Measurements from ENCODE around the gene LRRC53.

The LRRC53 gene

DNA sequence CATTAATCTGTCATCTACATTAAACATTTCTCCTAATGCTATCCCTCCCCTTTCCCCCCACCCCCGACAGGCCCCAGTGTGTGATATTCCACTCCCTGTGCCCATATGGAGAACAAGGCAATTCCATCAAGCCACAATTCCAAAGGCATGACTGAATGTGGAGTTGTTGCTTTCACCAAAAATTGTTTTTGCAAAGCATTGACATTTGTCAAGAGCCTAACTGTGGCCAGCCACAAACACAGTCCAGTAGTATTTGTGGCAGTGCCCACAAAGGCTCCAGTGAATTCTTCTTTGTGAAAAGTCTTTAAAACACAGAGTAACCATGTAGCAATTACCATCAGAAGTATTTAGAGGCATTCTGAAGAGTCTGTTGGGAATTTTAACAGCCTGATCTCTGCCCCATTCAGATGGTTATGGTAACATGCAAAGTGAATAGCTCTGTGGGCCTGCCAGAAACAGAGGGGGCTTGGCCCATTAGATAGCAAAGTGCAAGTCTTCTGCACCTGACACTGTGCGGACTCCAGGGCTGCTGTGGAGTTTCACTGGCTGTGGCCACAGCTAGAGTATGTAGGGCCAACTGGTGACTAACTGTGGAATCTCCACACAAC, 11.6 kb upstream of the LRRC53 start:
- no peaks in the 10 kb centered on the region for H3K9me2 ChIP-seq (replicated peaks; ENCODE audit: insufficient read depth, low read length)
- no peaks in the 10 kb centered on the region for H3K9me3 ChIP-seq (replicated peaks; ENCODE audit: insufficient read depth, low read length)
- no peaks in the 10 kb centered on the region for H3K36me3 ChIP-seq (replicated peaks; ENCODE audit: insufficient read depth, low read length)
- H3K27ac ChIP-seq (ENCODE audit: low read length), result no peak overlapping the region
- TF ChIP-seq CTCF (IDR thresholded peaks at IDR 0.05; ENCODE audit: low read length) (no peak), EZH2 (optimal IDR thresholded peaks at IDR 0.05; ENCODE audit: low read depth, low read length) (no peak), EZH2phosphoT487 (IDR thresholded peaks at IDR 0.05; ENCODE audit: low read length) (no peak)
- no peaks in the 10 kb centered on the region for H3K4me1 ChIP-seq (ENCODE audit: low read length)
- H3K27me3 ChIP-seq (replicated peaks; ENCODE audit: insufficient read depth, low read length), result no peaks in the 10 kb centered on the region
- no peaks in the 10 kb centered on the region for H3K79me2 ChIP-seq (ENCODE audit: low read length)
- no peak overlapping the region for H3K4me2 ChIP-seq (ENCODE audit: low read depth, low read length)
- no peak overlapping the region for H2AFZ ChIP-seq (ENCODE audit: low read length)
- no peaks in the 10 kb centered on the region for H3F3A ChIP-seq (ENCODE audit: insufficient read depth, low read length)
- H4K20me1 ChIP-seq (ENCODE audit: insufficient read depth, low read length), result no peaks in the 10 kb centered on the region
- no peak overlapping the region for H3K9ac ChIP-seq (ENCODE audit: low read length)
- DNase-seq, result no peak
- no peak overlapping the region for H3K4me3 ChIP-seq (ENCODE audit: low read length)

- no peak overlapping the region for H3K4me2 ChIP-seq (ENCODE audit: low read depth, low read length)
- peaks cover 14% of the 10 kb centered on the region for H3F3A ChIP-seq (ENCODE audit: insufficient read depth, low read length)
- H3K4me3 ChIP-seq (ENCODE audit: low read length), result no peak overlapping the region
- no peaks in the 10 kb centered on the region for H3K9me3 ChIP-seq (replicated peaks; ENCODE audit: insufficient read depth, low read length)
- no peak for TF ChIP-seq EZH2phosphoT487 (IDR thresholded peaks at IDR 0.05; ENCODE audit: low read length)
- no peak for TF ChIP-seq CTCF (IDR thresholded peaks at IDR 0.05; ENCODE audit: low read length)
- TF ChIP-seq EZH2 (optimal IDR thresholded peaks at IDR 0.05; ENCODE audit: low read depth, low read length), result no peak
- peaks cover 13% of the 10 kb centered on the region for H3K4me1 ChIP-seq (ENCODE audit: low read length)
- no peaks in the 10 kb centered on the region for H4K20me1 ChIP-seq (ENCODE audit: insufficient read depth, low read length)
- H2AFZ ChIP-seq (ENCODE audit: low read length), result no peak overlapping the region
- no peak overlapping the region for H3K9ac ChIP-seq (ENCODE audit: low read length)
- DNase-seq, result no peak
- no peaks in the 10 kb centered on the region for H3K27me3 ChIP-seq (replicated peaks; ENCODE audit: insufficient read depth, low read length)
- H3K27ac ChIP-seq (ENCODE audit: low read length), result no peak overlapping the region
- H3K36me3 ChIP-seq (replicated peaks; ENCODE audit: insufficient read depth, low read length), result no peaks in the 10 kb centered on the region
- no peaks in the 10 kb centered on the region for H3K9me2 ChIP-seq (replicated peaks; ENCODE audit: insufficient read depth, low read length)
- H3K79me2 ChIP-seq (ENCODE audit: low read length), result no peaks in the 10 kb centered on the region
These were observed 9.7 kb upstream of the LRRC53 start for GRCh38 chr1:74522148-74522547.

GRCh38 chr1:74517599-74518051, 5.2 kb upstream of the LRRC53 start:
- Histone ChIP-seq H3K4me3 (ENCODE audit: low read length) (no peak overlapping the region), H3K9ac (ENCODE audit: low read length) (no peak overlapping the region), H3K27me3 (replicated peaks; ENCODE audit: insufficient read depth, low read length) (no peaks in the 10 kb centered on the region), H3F3A (ENCODE audit: insufficient read depth, low read length) (peaks cover 15% of the 10 kb centered on the region), H3K9me3 (replicated peaks; ENCODE audit: insufficient read depth, low read length) (no peaks in the 10 kb centered on the region), H2AFZ (ENCODE audit: low read length) (no peak overlapping the region), H3K79me2 (ENCODE audit: low read length) (no peaks in the 10 kb centered on the region), H3K4me1 (ENCODE audit: low read length) (peaks cover 14% of the 10 kb centered on the region), H3K27ac (ENCODE audit: low read length) (peak overlapping the region; percentile 26; the same call in 1 of the 2 replicates), H4K20me1 (ENCODE audit: insufficient read depth, low read length) (no peaks in the 10 kb centered on the region), H3K4me2 (ENCODE audit: low read depth, low read length) (peak overlapping the region; percentile 3; the same call in 1 of the 2 replicates), H3K36me3 (replicated peaks; ENCODE audit: insufficient read depth, low read length) (no peaks in the 10 kb centered on the region), H3K9me2 (replicated peaks; ENCODE audit: insufficient read depth, low read length) (no peaks in the 10 kb centered on the region)
- peak; percentile 55 for DNase-seq
- TF ChIP-seq EZH2 (optimal IDR thresholded peaks at IDR 0.05; ENCODE audit: low read depth, low read length) (no peak), EZH2phosphoT487 (IDR thresholded peaks at IDR 0.05; ENCODE audit: low read length) (no peak), CTCF (IDR thresholded peaks at IDR 0.05; ENCODE audit: low read length) (no peak)

Data from MM.1S (cell line).